HG03064 (cell line): ENCODE data around the gene TRAF1.

Experiments
- ATAC-seq: cut with Tn5 transposase; IDR thresholded peaks from one replicate; pipeline ENCODE4 v1.9.1; 2021; ENCODE audit warnings: low read depth; ENCODE audit not compliant: unreplicated experiment

TRAF1 gene

DNA sequence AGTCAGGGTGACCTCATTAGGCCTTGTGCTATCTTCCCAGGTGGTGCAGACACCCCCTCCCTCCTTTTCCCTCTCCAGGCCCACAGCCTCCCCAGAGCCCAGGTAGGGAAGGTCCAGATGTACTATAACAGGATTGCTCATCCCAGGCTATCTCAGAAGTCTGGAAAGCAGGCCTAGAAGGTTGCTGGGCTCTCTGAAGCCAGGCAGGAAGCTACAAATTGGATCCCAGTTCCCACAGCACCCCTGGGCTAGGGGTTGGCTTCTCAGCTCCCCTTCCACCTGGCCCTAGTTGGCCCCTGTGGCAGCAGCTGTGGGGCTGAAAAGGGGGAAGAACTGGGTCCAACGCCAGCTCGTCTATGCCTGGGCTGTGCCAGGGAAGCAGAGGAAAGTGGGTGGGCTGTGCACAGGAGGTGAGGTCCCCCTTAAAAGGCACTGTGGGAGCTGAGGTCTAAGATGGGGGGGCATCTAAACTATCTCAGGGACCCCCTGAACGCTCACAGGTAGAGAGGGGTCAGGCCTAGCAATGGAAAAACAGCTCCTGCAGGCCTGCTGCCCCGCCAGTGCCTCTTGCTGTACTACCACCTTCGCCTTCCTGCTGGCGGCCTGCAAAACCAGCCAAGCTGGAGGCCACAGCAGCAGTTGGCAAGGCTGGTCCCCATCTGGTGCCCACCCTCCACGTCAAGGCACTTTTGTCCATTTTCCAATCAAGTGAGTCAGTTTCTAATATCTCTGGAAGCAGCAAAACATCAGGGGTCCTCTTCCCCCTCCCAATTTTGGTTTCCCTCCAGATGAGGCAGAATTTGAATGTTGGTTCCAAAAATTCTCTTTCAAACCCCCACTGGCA is 70.5 kb downstream of the TRAF1 start:
- no peak for ATAC-seq

GRCh38 chr9:120854596-120855327 is 71.8 kb downstream of the TRAF1 start:
- no peak for ATAC-seq

DNA sequence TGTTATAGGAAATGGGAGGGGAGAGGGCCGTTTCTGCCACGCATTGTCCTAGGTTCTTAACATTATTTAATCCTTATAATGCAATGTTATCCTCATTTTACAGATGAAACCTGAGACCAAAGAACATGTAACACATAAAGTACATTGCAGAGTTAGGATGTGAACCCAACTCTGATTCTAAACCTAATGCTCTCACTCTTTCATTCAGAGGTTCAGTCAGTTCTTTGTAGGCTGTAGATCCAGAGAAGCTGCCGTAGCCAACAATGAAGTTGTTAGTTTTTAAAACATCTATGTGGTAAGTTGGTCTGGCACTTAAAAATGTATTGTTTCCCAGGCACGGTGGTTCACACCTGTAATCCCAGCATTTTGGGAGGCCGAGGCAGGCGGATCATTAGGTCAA is 73.4 kb downstream of the TRAF1 start:
- no peak for ATAC-seq
